GM18870 (cell line): ENCODE results near the gene OCIAD1.
"Not testable (repeated sequence)": the region's sequence is repeated elsewhere in the genome, so short reads cannot be mapped to it uniquely, and the experiment has no call there.

Experiments used
- ATAC-seq: cut with Tn5 transposase; IDR thresholded peaks from one replicate; pipeline ENCODE4 v1.9.1; 2021; ENCODE audit warnings: moderate library complexity; ENCODE audit not compliant: unreplicated experiment

Gene OCIAD1

DNA sequence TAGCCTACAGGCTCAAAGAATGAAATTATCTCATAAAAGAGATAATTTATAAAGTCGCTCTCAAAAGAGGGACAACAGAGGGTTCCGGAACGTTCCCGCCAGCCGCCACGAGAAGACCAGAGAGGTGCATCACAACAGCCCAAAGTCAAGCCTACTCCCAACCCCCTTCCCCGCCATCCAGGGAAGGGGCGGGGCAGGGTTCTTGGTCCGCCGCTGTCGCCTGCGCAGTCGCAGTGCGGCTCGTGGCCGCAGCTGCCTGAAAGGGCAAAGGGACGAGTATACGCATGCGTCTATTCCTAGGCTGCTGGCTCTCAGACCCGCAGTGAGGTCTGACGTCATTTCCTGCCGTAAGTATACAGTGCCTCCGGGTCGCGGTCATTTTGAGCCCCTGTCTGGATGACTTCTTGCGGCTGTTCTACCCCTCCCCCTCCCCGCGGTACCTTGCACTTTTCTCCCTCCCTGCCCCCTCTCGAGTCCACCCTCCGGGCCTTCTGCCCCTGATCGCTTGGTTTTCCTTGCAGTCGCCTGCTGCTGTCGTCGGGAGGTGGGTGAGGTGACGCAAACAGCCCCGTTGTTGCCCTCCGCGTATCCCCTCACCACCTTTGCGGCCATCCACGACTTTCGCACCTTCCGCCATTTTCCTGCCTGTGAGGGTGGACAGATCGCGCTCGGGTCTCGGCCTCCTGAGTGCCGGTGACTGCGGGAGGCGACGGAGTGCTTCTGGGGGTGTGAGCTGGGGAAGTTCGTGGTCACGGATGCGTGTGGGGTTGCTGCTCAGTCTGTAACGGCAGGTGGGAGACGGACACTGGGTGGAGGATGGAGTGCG, at the start of gene OCIAD1:
TSS of gene OCIAD1 (plus strand) at position 383 of the 826 bp plus-strand sequence. CDS start 1,537 bp downstream, outside the sequence.
- ATAC-seq = peak; percentile 99

- ATAC-seq = no peak
Observed at GRCh38 chr4:48781968-48782367, 48.9 kb upstream of the OCIAD1 start.

DNA sequence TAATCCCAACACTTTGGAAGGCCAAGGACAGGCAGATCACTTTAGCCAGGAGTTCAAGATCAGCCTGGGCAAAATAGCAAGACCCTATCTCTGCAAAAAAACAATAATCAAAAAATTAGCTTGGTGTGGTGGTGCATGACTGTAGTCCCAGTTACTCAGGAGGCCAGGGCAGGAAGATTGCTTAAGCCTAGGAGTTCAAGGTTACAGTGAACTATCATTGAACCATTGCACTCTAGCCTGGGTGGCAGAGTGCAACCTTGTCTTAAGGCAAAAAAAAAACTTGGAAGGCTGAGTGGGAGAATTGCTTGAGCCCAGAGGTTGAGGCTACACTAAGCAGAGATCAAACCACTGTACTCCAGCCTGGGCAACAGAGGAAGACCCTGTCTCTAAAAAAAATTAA, 45.6 kb upstream of the OCIAD1 start:
- no peak for ATAC-seq

GRCh38 chr4:48786549-48786948, 44.3 kb upstream of the OCIAD1 start:
- no peak for ATAC-seq

GRCh38 chr4:48787056-48787455, 43.8 kb upstream of the OCIAD1 start:
- no peak for ATAC-seq

DNA sequence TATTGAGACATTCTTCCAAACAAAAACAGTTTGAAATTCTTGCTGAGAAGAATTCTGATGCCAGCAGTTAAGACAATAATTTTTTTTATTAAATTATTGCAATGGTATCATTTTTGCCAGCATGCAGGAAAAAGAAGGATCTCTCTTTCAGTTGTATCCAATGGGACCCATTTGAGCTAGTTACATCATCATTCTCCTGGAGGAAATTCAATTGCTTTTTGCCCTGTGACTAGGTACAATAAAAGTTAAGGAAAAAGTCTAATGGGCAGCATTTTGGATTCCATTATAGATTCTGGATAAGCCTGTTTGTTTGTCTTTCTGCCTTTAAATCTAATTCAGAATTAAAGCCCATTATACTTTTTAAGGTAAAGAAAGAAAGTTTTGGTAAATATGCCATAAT, 40.3 kb upstream of the OCIAD1 start:
- ATAC-seq = no peak

DNA sequence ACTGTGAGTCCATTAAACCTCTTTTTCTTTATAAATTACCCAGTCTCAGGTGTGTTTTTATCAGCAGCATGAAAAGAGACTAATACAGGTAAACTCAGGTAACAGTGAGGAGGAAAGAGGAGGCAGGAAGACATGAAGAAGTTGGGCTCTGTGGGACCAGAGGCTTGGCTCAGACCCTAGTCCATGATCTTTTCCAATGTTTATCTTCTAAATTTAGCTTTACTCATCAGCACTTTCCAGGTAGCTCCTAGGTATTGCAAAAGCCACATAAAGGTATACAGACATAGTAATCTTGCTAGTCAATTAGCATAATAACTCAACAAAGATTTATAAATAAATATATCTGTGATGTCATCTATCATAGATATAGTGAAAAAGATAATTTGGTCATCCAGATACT, 39.6 kb upstream of the OCIAD1 start:
- no peak for ATAC-seq

GRCh38 chr4:48792348-48793006, 38.4 kb upstream of the OCIAD1 start:
- ATAC-seq = peak; percentile 68

DNA sequence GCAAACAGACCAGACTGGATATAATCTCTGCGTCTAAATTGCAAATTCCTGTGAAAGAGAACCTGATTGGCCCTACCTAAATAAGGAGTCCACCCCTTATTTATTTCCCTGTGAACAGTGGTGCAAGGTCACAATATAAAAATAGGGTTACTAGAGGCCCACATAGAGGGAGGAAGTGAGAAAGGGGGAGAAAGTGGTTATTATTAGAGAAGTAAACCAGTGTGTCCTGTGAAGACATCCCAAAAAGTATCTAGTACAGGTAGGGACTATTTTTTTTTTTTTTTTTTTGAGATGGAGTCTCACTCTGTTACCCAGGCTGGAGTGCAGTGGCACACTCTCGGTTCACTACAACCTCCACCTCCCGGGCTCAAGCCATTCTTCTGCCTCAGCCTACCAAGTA, 35.8 kb upstream of the OCIAD1 start:
- ATAC-seq = no peak

DNA sequence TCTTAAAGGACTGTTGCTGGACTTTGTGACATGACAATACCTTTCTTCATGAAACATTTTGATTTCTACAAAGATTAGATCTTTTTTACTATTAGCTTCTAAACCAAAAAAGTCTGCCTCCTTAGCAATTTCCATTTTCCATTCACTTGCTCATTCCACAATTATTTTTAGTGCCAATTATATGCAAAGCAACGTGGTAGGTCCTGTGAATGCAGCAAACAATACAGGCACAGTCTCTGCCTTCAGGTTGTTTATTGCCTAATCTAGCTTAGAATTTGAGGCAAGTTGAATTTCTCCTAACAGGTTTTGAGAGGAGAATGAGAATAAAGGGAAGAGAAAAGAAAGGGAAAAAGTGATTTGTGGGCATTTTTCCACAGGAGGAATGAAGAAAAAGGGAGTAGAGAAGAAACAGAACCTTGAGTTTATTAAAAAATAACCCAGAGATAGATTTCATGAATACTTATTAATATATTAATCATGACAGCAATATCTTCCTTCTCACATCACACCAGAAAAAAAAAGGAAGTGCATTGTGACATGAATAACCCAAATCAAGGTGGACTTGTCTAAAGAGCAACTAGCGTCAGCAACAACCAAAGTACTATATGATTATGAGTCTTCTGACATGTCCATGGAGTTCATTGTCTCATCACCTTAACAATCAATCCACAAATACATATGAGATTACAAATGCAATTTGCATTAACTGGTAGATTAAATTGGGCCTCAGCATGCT, 34.5 kb upstream of the OCIAD1 start:
- ATAC-seq = no peak

GRCh38 chr4:48796927-48797679, 33.8 kb upstream of the OCIAD1 start:
- no peak for ATAC-seq

DNA sequence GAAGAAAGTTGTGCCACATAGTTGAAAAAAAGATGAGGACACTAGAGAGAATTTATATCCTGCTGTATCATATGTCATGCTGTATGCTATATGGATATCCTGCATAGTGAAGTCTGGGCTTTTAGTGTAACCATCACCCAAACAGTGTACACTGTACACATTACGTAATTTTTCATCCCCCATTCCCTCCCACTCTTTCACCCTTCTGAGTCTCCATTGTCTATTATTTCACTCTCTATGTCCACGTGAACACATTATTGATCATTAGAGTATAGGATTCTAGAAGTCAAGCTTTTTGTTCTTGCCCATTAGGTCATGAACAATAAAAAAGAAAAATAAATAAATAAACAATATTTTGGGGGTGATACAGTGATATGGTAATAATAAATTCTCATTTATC, 32.8 kb upstream of the OCIAD1 start:
- no peak for ATAC-seq

GRCh38 chr4:48799157-48799556, 31.7 kb upstream of the OCIAD1 start:
- ATAC-seq = no peak

DNA sequence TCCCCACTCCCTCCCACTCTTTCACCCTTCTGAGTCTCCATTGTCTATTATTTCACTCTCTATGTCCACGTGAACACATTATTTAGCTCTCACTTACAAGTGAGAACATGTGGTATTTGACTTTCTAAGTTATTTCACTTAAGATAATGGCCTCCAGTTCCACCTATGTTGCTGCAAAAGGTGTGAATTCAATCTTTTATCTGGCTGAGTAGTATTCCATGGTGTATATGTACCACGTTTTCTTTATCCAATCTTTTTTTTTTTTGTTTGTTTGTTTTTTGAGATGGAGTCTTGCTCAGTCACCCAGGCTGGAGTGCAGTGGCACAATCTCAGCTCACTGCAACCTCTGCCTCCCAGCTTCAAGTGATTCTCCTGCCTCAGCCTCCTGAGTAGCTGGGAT, 30.7 kb upstream of the OCIAD1 start:
- not testable (repeated sequence) for ATAC-seq

- no peak for ATAC-seq
Observed at GRCh38 chr4:48801016-48801715, 29.7 kb upstream of the OCIAD1 start.

DNA sequence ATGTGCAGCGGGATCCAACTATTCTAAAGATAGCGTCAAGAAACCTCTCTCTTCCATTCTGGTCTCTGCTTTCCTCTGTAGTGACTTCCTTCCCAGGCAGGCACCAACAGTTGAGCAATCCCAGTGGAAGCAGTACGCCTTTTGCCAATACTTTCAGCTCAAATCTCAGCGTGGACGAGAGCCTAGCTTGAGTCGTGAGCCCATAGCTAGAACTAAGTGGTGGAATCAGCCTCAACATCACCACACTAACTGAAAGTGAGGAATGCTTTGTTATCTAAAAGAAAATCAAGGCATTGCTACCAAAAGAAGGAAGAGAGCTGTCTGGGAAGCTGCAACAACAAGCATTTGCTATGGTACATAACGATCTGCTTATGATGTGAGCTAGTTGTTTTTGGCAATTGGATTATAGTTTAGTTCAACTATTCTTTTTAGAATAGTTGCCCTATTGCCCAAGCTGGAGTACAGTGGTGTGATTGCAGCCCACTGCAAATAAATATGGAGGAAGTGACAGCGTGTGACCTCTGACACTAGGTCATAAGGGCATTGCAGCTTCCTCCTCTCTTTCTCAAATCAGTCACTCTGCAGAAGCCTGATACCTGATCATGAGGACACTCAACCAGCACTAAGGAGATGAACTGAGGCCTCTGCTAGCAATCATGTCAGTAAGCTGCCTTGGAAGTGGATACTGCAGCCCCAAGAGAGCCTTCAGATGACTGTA, 26.1 kb upstream of the OCIAD1 start:
- ATAC-seq = no peak

DNA sequence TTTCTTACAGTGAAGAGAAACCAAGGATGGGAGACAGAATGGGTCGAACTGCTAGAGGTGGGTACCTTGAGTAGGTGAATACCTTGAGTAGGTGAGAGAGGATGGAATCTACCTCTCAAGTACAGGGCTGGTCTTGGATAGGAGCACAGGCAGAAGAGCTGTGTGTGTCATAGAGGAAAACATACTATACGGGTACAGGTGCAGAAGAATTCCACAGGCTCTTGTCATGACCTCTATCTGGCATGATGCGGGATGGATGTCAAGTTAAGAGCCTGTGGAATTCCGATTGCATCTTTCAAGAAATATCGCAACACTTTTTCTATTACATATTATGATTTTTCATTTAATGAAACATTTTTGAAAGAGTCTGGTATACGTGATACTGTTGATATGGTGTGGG, 18.0 kb upstream of the OCIAD1 start:
- ATAC-seq = no peak

GRCh38 chr4:48813964-48814363, 16.9 kb upstream of the OCIAD1 start:
- peak; percentile 68 for ATAC-seq

DNA sequence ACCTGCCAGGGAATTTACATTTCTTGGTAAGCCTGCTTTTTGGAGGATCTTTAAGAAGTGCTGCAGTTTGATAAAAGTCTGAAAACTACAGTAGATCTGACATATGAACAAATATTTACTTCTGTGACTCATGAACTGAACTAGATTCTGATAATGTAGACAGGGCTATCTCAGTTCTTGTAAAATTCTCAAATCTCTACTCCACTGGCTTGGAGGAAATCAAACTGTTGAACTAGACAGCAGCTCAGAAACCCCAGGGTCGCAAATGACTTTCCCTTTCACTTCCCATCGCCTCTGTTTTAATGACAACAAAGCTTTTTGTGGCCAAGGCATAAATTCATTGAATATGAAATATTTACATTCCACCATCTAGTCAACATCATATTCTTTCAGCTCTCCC, 15.4 kb upstream of the OCIAD1 start:
- no peak for ATAC-seq

- ATAC-seq = not testable (repeated sequence)
Observed at GRCh38 chr4:48816297-48816696, 14.6 kb upstream of the OCIAD1 start.
